Mesothelial cell of epicardium (in vitro differentiated cells): ENCODE measurements around the gene C16orf78. TPM values are rescaled to one million over a fixed set of nuclear protein-coding genes. Genes with fewer than 3 reads are reported as not detected.

Experiments
- DNase-seq, 2 experiments: peaks; one replicate each; pipeline ENCODE4 v3.0.0; 2021; ENCODE audit warnings: low spot score in 2 of 2; ENCODE audit not compliant: unreplicated experiment in 2 of 2
- H3K27ac Mint-ChIP-seq: 2 replicates; pipeline ENCODE4 v1.8.0; 2021; ENCODE audit warnings: mixed read lengths
- H3K27me3 Mint-ChIP-seq: 2 replicates; pipeline ENCODE4 v1.8.0; 2021; ENCODE audit warnings: low read depth, mixed read lengths
- H3K36me3 Mint-ChIP-seq: 2 replicates; pipeline ENCODE4 v1.8.0; 2021; ENCODE audit warnings: mixed read lengths
- H3K4me1 Mint-ChIP-seq: 2 replicates; pipeline ENCODE4 v1.8.0; 2021; ENCODE audit warnings: mixed read lengths
- H3K4me3 Mint-ChIP-seq: 2 replicates; pipeline ENCODE4 v1.8.0; 2021; ENCODE audit warnings: mild to moderate bottlenecking, moderate library complexity, mixed read lengths
- H3K9me3 Mint-ChIP-seq: 2 replicates; pipeline ENCODE4 v1.8.0; 2021; ENCODE audit warnings: mixed read lengths
- total RNA-seq: library from RNA; stranded (reverse); gene quantifications from 3 replicates; pipeline ENCODE4 v1.2.1, GENCODE V29; 2021
- TF ChIP-seq, protein P1 (sequence below): fragments of 200-600 bp; sonication (generic); IDR thresholded peaks from one replicate; pipeline ENCODE4 v1.5.0; 2021; ENCODE audit warnings: antibody characterized with exemption; ENCODE audit not compliant: unreplicated experiment

The C16orf78 gene
- total RNA-seq, 1 donor from 2014 or later: not detected

DNA sequence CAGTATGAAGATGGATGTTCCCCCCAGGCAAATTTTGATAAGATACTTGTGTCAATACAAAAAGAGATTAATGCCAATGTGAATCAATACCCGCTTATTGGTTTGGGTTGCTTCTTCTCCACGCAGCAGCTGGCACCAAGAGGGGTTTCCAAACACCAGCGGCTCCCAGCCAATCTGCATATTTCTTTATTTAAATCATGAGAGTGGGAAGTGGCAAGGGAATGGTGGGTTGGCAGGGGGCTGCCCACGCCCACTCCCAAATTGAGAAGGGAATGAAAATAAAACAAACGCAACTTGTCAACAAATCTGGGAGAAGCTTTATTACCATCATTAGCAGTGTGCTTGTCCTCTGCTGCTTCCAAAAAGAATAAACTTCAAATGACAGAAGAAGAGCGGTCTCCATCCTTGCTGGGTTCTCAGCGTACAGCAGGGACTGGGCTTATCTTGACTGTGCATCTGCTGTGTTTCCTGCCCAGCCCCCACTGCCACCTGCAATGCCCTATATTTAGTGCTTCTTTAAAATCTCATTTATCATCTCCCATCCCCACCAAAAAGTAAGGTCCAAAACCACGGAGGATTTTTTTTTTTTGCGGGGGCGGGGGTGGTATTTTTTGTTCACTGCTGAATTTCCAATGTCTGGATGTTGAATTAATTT, 34.9 kb upstream of the C16orf78 start:
- Mint-ChIP-seq H3K27ac (no peak overlapping the region), H3K36me3 (no peaks in the 10 kb centered on the region), H3K27me3 (peaks cover 43% of the 10 kb centered on the region), H3K9me3 (no peaks in the 10 kb centered on the region), H3K4me3 (no peak overlapping the region), H3K4me1 (no peaks in the 10 kb centered on the region)
- TF ChIP-seq, protein P1, sequence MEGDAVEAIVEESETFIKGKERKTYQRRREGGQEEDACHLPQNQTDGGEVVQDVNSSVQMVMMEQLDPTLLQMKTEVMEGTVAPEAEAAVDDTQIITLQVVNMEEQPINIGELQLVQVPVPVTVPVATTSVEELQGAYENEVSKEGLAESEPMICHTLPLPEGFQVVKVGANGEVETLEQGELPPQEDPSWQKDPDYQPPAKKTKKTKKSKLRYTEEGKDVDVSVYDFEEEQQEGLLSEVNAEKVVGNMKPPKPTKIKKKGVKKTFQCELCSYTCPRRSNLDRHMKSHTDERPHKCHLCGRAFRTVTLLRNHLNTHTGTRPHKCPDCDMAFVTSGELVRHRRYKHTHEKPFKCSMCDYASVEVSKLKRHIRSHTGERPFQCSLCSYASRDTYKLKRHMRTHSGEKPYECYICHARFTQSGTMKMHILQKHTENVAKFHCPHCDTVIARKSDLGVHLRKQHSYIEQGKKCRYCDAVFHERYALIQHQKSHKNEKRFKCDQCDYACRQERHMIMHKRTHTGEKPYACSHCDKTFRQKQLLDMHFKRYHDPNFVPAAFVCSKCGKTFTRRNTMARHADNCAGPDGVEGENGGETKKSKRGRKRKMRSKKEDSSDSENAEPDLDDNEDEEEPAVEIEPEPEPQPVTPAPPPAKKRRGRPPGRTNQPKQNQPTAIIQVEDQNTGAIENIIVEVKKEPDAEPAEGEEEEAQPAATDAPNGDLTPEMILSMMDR: no peak
- no peak for DNase-seq

DNA sequence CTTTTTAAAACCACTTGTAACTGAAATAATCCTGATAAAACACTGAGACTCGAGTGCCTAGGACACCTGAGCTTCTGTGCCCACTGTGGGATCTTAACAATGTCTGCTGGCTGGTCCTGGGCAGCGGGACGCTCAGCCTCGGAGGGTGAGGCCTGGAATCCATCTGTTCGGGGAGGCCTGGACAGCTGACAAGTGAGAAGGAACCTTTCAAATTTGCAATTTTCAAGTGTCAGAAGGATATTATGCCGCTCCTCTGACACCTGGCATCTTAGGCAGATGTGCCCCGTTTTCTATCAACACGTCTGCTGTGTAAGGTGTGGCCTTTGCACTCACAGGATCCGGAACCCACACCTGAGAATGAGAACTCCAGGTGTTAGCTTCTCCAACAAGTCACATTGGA, 33.1 kb upstream of the C16orf78 start:
- H3K27me3 Mint-ChIP-seq: peaks cover 36% of the 10 kb centered on the region
- no peaks in the 10 kb centered on the region for H3K9me3 Mint-ChIP-seq
- DNase-seq: no peak
- TF ChIP-seq, protein P1: no peak
- no peak overlapping the region for H3K4me3 Mint-ChIP-seq
- no peaks in the 10 kb centered on the region for H3K36me3 Mint-ChIP-seq
- no peaks in the 10 kb centered on the region for H3K4me1 Mint-ChIP-seq
- H3K27ac Mint-ChIP-seq: no peak overlapping the region

DNA sequence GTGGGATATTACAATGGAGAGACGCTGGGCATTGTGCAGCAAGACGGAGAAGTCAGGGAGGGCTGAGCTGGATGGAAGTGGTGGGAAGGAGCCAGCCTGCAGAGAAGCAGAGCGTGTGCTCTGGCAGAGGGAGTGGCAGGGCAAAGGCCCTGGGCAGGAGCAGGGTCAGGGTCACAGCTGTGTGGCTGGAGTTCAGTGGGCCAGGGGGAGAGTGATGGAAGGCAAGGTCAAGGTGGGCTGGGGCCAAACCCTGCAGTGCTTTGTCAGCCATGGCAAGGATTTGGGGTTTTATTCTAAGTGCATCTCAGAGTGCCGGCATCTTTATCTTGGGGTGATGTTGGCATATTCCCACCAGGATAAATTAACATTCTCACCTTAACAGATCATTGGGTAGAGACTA, 31.9 kb upstream of the C16orf78 start:
- H3K36me3 Mint-ChIP-seq: no peaks in the 10 kb centered on the region
- no peak for DNase-seq
- H3K27ac Mint-ChIP-seq: no peak overlapping the region
- no peaks in the 10 kb centered on the region for H3K4me1 Mint-ChIP-seq
- TF ChIP-seq, protein P1: no peak
- H3K4me3 Mint-ChIP-seq: no peak overlapping the region
- H3K9me3 Mint-ChIP-seq: no peaks in the 10 kb centered on the region
- H3K27me3 Mint-ChIP-seq: peaks cover 39% of the 10 kb centered on the region

DNA sequence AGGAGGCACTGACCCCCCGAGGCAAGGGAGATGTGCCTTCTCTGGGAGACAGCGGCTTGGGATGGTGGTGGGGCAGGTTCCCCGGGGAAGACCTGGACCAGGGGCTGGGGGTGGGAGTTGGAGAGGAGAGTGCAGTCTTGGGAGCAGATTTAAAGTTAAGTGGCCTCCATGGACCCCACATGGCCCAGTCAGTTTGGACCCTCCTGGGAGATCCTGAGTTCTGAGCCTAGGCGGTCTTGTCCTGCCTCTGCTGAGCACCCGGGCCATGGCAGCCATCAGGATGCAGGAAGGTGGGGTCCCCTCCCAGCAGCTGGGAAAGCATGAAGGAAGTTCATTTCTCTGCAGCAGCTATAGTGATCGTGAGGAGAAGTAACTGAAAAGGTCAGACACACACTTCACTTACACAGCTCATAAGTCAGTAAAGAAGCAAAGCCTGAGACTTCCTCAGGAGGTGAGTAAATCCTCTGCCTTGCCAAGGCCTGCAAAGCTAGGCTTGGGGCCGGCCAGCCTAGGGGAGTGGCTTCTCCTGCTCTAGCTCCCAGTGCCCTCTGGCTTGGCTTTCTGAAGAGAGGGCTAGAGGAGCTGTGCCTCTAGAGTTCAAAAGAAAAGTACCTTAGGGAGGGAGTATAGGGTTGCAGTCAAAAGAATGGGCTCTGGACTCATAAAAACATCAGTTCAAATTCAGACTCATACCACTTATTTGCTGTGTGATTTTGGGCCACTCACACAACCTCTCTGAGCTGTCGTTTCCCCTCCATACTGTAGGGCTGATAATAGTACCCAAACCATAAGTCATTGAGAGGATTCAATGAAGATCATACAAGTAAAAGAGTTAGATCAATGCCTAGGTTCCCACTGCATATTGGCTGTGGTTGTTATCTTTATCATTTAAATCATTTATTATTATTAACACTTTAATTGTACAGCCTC, 31.0 kb upstream of the C16orf78 start:
- H3K9me3 Mint-ChIP-seq: no peaks in the 10 kb centered on the region
- no peaks in the 10 kb centered on the region for H3K4me1 Mint-ChIP-seq
- TF ChIP-seq, protein P1: no peak
- no peak overlapping the region for H3K27ac Mint-ChIP-seq
- peaks cover 40% of the 10 kb centered on the region for H3K27me3 Mint-ChIP-seq
- DNase-seq: no peak
- no peak overlapping the region for H3K4me3 Mint-ChIP-seq
- no peaks in the 10 kb centered on the region for H3K36me3 Mint-ChIP-seq

- H3K4me3 Mint-ChIP-seq: no peak overlapping the region
- H3K4me1 Mint-ChIP-seq: no peaks in the 10 kb centered on the region
- DNase-seq: no peak
- peaks cover 43% of the 10 kb centered on the region for H3K27me3 Mint-ChIP-seq
- TF ChIP-seq, protein P1: no peak
- no peaks in the 10 kb centered on the region for H3K9me3 Mint-ChIP-seq
- H3K27ac Mint-ChIP-seq: no peak overlapping the region
- no peaks in the 10 kb centered on the region for H3K36me3 Mint-ChIP-seq
Observed at GRCh38 chr16:49343291-49343690, 30.3 kb upstream of the C16orf78 start.
